HTERT RPE-1 (cell line): ENCODE measurements around the gene H2BK1.

Experiments
- in situ Hi-C: fragments of 300-500 bp; cut with MboI; formaldehyde crosslinking; loops from 4 replicates; pipeline ENCODE4 v1.14.3; 2020; ENCODE audit warnings: low sequenced_read_pairs

Gene H2BK1

GRCh38 chr7:151245360-151246101 lies 35.2 kb upstream of the H2BK1 start:
- in situ Hi-C loops: no loop called here

GRCh38 chr7:151244841-151245346 lies 34.6 kb upstream of the H2BK1 start:
- in situ Hi-C loops: no loop called here

- in situ Hi-C loops: no loop called here
Measured at GRCh38 chr7:151244196-151244840, 34.0 kb upstream of the H2BK1 start.

GRCh38 chr7:151243408-151244195 lies 33.3 kb upstream of the H2BK1 start:
- in situ Hi-C loops: no loop called here

- in situ Hi-C loops: no loop called here
Measured at GRCh38 chr7:151243045-151243349, 32.7 kb upstream of the H2BK1 start.

DNA sequence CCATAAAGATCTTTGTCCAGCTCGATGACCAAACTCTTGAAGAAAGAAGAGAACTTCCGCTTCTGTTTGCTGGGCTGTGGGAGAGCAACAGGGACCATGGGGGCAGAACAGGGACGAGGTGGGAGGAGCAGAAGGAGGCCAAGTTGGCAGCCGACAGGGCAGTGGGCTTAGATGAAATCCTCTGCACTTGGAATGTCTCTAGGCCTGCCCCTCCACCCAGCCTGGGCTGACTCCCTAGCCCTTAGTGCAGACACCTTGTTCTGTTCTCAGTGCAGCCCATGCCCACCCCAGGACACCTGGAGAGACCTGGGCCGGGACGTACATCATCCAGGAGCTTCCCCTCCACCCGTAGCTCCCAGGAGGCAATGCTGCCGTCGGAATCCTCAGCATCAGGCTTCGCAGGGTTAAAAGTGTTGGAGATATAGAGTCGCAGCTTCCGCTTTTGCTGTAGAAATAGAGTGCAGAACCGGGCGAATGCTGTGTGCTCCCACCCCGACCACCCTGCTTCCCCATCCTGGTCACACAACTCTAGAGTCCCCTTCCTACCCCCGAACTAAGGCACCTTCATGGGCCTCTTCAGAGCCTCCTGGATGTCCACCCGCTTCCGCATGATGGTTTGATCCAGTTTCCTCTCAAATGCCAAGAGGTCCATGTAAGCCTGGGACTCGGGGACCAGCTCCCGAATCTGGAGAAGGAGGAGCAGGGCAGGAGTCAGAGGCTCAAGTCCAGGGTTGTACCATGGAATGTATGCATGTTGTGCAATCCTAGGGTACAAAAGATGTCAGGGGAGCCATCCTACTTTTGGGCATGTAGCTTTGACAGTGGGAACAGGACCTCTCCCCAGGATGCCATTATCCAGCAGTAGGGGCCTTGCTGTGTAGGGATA lies 32.1 kb upstream of the H2BK1 start:
- in situ Hi-C loops: no loop called here

- in situ Hi-C loops: no loop called here
Measured at GRCh38 chr7:151241755-151242096, 31.4 kb upstream of the H2BK1 start.

- in situ Hi-C loops: no loop called here
Measured at GRCh38 chr7:151240942-151241754, 30.9 kb upstream of the H2BK1 start.

GRCh38 chr7:151240536-151240935 lies 30.2 kb upstream of the H2BK1 start:
- in situ Hi-C loops: no loop called here

- in situ Hi-C loops: no loop called here
Measured at GRCh38 chr7:151239837-151240459, 29.7 kb upstream of the H2BK1 start.

GRCh38 chr7:151238924-151239836 lies 28.9 kb upstream of the H2BK1 start:
- in situ Hi-C loops: no loop called here

DNA sequence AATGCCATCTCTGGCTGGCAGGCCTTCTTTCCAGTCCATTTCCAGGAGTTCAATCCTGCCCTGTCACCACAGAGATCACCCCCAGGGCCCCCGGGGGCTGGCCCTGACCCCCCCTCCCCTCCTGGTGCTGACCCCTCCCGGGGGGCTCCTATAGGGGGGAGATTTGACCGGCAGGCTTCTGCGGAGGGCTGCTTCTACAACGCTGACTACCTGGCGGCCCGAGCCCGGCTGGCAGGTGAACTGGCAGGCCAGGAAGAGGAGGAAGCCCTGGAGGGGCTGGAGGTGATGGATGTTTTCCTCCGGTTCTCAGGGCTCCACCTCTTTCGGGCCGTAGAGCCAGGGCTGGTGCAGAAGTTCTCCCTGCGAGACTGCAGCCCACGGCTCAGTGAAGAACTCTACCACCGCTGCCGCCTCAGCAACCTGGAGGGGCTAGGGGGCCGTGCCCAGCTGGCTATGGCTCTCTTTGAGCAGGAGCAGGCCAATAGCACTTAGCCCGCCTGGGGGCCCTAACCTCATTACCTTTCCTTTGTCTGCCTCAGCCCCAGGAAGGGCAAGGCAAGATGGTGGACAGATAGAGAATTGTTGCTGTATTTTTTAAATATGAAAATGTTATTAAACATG lies 28.0 kb upstream of the H2BK1 start:
- in situ Hi-C loops: no loop called here

DNA sequence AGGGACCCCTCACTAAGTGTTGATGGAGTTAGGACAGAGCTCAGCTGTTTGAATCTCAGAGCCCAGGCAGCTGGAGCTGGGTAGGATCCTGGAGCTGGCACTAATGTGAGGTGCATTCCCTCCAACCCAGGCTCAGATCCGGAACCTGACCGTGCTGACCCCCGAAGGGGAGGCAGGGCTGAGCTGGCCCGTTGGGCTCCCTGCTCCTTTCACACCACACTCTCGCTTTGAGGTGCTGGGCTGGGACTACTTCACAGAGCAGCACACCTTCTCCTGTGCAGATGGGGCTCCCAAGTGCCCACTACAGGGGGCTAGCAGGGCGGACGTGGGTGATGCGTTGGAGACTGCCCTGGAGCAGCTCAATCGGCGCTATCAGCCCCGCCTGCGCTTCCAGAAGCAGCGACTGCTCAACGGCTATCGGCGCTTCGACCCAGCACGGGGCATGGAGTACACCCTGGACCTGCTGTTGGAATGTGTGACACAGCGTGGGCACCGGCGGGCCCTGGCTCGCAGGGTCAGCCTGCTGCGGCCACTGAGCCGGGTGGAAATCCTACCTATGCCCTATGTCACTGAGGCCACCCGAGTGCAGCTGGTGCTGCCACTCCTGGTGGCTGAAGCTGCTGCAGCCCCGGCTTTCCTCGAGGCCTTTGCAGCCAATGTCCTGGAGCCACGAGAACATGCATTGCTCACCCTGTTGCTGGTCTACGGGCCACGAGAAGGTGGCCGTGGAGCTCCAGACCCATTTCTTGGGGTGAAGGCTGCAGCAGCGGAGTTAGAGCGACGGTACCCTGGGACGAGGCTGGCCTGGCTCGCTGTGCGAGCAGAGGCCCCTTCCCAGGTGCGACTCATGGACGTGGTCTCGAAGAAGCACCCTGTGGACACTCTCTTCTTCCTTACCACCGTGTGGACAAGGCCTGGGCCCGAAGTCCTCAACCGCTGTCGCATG lies 27.2 kb upstream of the H2BK1 start:
- in situ Hi-C loops: no loop called here

DNA sequence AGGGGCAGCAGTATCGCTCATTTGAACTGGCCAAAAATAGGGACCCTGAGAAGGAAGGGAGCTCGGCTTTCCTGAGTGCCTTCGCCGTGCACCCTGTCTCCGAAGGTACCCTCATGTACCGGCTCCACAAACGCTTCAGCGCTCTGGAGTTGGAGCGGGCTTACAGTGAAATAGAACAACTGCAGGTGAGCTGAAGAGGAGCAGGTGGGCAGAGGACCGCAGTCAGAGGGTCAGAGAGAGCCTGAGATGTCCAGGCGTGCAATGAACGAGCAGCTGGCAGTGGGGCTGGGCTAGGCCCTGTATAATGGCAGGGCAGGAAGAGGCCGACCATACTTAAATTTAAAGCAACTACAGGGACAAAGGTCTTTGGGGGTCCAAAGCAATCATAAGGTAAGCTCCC lies 26.1 kb upstream of the H2BK1 start:
- in situ Hi-C loops: no loop called here

- in situ Hi-C loops: no loop called here
Measured at GRCh38 chr7:151235091-151235787, 25.0 kb upstream of the H2BK1 start.

DNA sequence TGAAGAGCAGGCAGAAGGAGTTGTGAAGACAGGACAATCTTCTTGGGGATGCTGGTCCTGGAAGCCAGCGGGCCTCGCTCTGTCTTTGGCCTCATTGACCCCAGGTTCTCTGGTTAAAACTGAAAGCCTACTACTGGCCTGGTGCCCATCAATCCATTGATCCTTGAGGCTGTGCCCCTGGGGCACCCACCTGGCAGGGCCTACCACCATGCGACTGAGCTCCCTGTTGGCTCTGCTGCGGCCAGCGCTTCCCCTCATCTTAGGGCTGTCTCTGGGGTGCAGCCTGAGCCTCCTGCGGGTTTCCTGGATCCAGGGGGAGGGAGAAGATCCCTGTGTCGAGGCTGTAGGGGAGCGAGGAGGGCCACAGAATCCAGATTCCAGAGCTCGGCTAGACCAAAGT lies 23.5 kb upstream of the H2BK1 start:
- in situ Hi-C loops: no loop called here
